Stimulated activated effector memory CD8-positive, alpha-beta T cell treated with anti-CD3 and anti-CD28 coated beads, Interleukin-12 subunit alpha, Interleukin-12 subunit beta, amount 100 ng/mL, for 72 hours (primary cell): ENCODE measurements around the gene PRKCZ.
"Not testable (repeated sequence)": the region's sequence is repeated elsewhere in the genome, so short reads cannot be mapped to it uniquely, and the experiment has no call there.

Experiments
- ATAC-seq: fragments of 150-1000 bp; cut with Tn5 transposase; 2 replicates; pipeline ENCODE4 v1.10.0; 2021
- DNase-seq, 2 donors: peaks; one replicate each; pipeline ENCODE4 v3.0.0; 2021 to 2022; ENCODE audit warnings: low spot score in 2 of 2
- H3K27ac Mint-ChIP-seq: one replicate; pipeline ENCODE4 v1.8.0; 2022; ENCODE audit warnings: mild to moderate bottlenecking, mixed read lengths
- H3K36me3 Mint-ChIP-seq: one replicate; pipeline ENCODE4 v1.8.0; 2022; ENCODE audit warnings: mild to moderate bottlenecking, mixed read lengths
- H3K4me1 Mint-ChIP-seq: one replicate; pipeline ENCODE4 v1.8.0; 2022; ENCODE audit warnings: mixed read lengths
- H3K4me3 Mint-ChIP-seq: one replicate; pipeline ENCODE4 v1.8.0; 2022; ENCODE audit warnings: mild to moderate bottlenecking, mixed read lengths
- H3K9me3 Mint-ChIP-seq: one replicate; pipeline ENCODE4 v1.8.0; 2022; ENCODE audit warnings: mixed read lengths

Gene PRKCZ

GRCh38 chr1:2143814-2144500, 93.7 kb downstream of the PRKCZ start:
- Mint-ChIP-seq H3K9me3 (no peaks in the 10 kb centered on the region), H3K4me3 (no peak overlapping the region), H3K36me3 (no peaks in the 10 kb centered on the region), H3K27ac (no peak overlapping the region), H3K4me1 (peaks cover 16% of the 10 kb centered on the region)
- ATAC-seq: no peak
- DNase-seq: no peak

GRCh38 chr1:2144501-2145090, 94.4 kb downstream of the PRKCZ start:
- DNase-seq (no peak), ATAC-seq (no peak)
- Mint-ChIP-seq H3K4me3 (no peak overlapping the region), H3K36me3 (no peaks in the 10 kb centered on the region), H3K9me3 (no peaks in the 10 kb centered on the region), H3K27ac (no peak overlapping the region), H3K4me1 (peaks cover 11% of the 10 kb centered on the region)

- Mint-ChIP-seq H3K27ac (no peak overlapping the region), H3K9me3 (no peaks in the 10 kb centered on the region), H3K4me1 (peaks cover 6% of the 10 kb centered on the region), H3K36me3 (no peaks in the 10 kb centered on the region), H3K4me3 (no peak overlapping the region)
- peak; percentile 67 for ATAC-seq
- no peak for DNase-seq
Measured at GRCh38 chr1:2145946-2146835, 96.0 kb downstream of the PRKCZ start.

- Mint-ChIP-seq H3K4me3 (no peak overlapping the region), H3K4me1 (peaks cover 10% of the 10 kb centered on the region), H3K36me3 (no peaks in the 10 kb centered on the region), H3K9me3 (no peaks in the 10 kb centered on the region), H3K27ac (no peak overlapping the region)
- no peak for DNase-seq
- ATAC-seq: no peak
Measured at GRCh38 chr1:2146836-2147517, 96.8 kb downstream of the PRKCZ start.

GRCh38 chr1:2147869-2148268, 97.7 kb downstream of the PRKCZ start:
- not testable (repeated sequence) for H3K36me3 Mint-ChIP-seq, H3K27ac Mint-ChIP-seq, ATAC-seq, H3K4me3 Mint-ChIP-seq, DNase-seq, H3K9me3 Mint-ChIP-seq
- H3K4me1 Mint-ChIP-seq: peaks cover 15% of the 10 kb centered on the region

GRCh38 chr1:2148691-2149090, 98.5 kb downstream of the PRKCZ start:
- DNase-seq: peak; percentile 15 to 62
- peak; percentile 81 for ATAC-seq
- peaks cover 15% of the 10 kb centered on the region for H3K4me1 Mint-ChIP-seq

GRCh38 chr1:2150801-2151200, 100.6 kb downstream of the PRKCZ start:
- H3K4me3 Mint-ChIP-seq: no peak overlapping the region
- no peaks in the 10 kb centered on the region for H3K9me3 Mint-ChIP-seq
- H3K4me1 Mint-ChIP-seq: peaks cover 24% of the 10 kb centered on the region
- no peak for ATAC-seq
- peak overlapping the region; percentile 26 for H3K27ac Mint-ChIP-seq
- no peak for DNase-seq
- H3K36me3 Mint-ChIP-seq: no peaks in the 10 kb centered on the region

More at GRCh38 chr1:2148691-2149090, 98.5 kb downstream of the PRKCZ start:
- H3K27ac Mint-ChIP-seq: no peak overlapping the region
- no peaks in the 10 kb centered on the region for H3K36me3 Mint-ChIP-seq
- H3K4me3 Mint-ChIP-seq: no peak overlapping the region
- H3K9me3 Mint-ChIP-seq: no peaks in the 10 kb centered on the region

GRCh38 chr1:2151252-2151651, 101.0 kb downstream of the PRKCZ start:
- Mint-ChIP-seq H3K27ac (no peak overlapping the region), H3K36me3 (no peaks in the 10 kb centered on the region), H3K4me3 (no peak overlapping the region), H3K4me1 (peaks cover 24% of the 10 kb centered on the region), H3K9me3 (no peaks in the 10 kb centered on the region)
- DNase-seq (no peak), ATAC-seq (no peak)

- Mint-ChIP-seq H3K9me3 (no peaks in the 10 kb centered on the region), H3K36me3 (no peaks in the 10 kb centered on the region), H3K27ac (no peak overlapping the region), H3K4me1 (peaks cover 24% of the 10 kb centered on the region), H3K4me3 (no peak overlapping the region)
- ATAC-seq (no peak), DNase-seq (no peak)
Measured at GRCh38 chr1:2151911-2152310, 101.7 kb downstream of the PRKCZ start.

- no peak for DNase-seq
- ATAC-seq: no peak
- no peak overlapping the region for H3K4me3 Mint-ChIP-seq
- peak overlapping the region; percentile 52 for H3K27ac Mint-ChIP-seq
- H3K36me3 Mint-ChIP-seq: no peaks in the 10 kb centered on the region
- H3K9me3 Mint-ChIP-seq: no peaks in the 10 kb centered on the region
- H3K4me1 Mint-ChIP-seq: peaks cover 24% of the 10 kb centered on the region
Measured at GRCh38 chr1:2152954-2153353, 102.7 kb downstream of the PRKCZ start.

GRCh38 chr1:2154022-2154421, 103.8 kb downstream of the PRKCZ start:
- H3K27ac Mint-ChIP-seq: no peak overlapping the region

GRCh38 chr1:2155147-2155598, 105.0 kb downstream of the PRKCZ start:
- peaks cover 26% of the 10 kb centered on the region for H3K4me1 Mint-ChIP-seq
- H3K27ac Mint-ChIP-seq: no peak overlapping the region
- H3K9me3 Mint-ChIP-seq: no peaks in the 10 kb centered on the region

More at GRCh38 chr1:2154022-2154421, 103.8 kb downstream of the PRKCZ start:
- ATAC-seq (no peak), DNase-seq (no peak)
- Mint-ChIP-seq H3K4me3 (no peak overlapping the region), H3K9me3 (no peaks in the 10 kb centered on the region), H3K4me1 (peaks cover 24% of the 10 kb centered on the region), H3K36me3 (no peaks in the 10 kb centered on the region)

GRCh38 chr1:2155788-2156187, 105.6 kb downstream of the PRKCZ start:
- ATAC-seq: no peak
- H3K4me3 Mint-ChIP-seq: no peak overlapping the region

More at GRCh38 chr1:2155147-2155598, 105.0 kb downstream of the PRKCZ start:
- DNase-seq (no peak), ATAC-seq (peak; percentile 36)
- no peak overlapping the region for H3K4me3 Mint-ChIP-seq
- no peaks in the 10 kb centered on the region for H3K36me3 Mint-ChIP-seq

GRCh38 chr1:2156866-2157265, 106.7 kb downstream of the PRKCZ start:
- Mint-ChIP-seq H3K9me3 (no peaks in the 10 kb centered on the region), H3K4me1 (peaks cover 25% of the 10 kb centered on the region), H3K4me3 (no peak overlapping the region), H3K27ac (peak overlapping the region; percentile 64), H3K36me3 (no peaks in the 10 kb centered on the region)
- DNase-seq (no peak), ATAC-seq (no peak)

More at GRCh38 chr1:2155788-2156187, 105.6 kb downstream of the PRKCZ start:
- no peak for DNase-seq
- H3K9me3 Mint-ChIP-seq: no peaks in the 10 kb centered on the region
- no peak overlapping the region for H3K27ac Mint-ChIP-seq
- H3K4me1 Mint-ChIP-seq: peaks cover 28% of the 10 kb centered on the region
- H3K36me3 Mint-ChIP-seq: no peaks in the 10 kb centered on the region

GRCh38 chr1:2157856-2158255, 107.6 kb downstream of the PRKCZ start:
- no peaks in the 10 kb centered on the region for H3K9me3 Mint-ChIP-seq
- H3K4me3 Mint-ChIP-seq: no peak overlapping the region
- peaks cover 20% of the 10 kb centered on the region for H3K4me1 Mint-ChIP-seq
- H3K36me3 Mint-ChIP-seq: no peaks in the 10 kb centered on the region
- H3K27ac Mint-ChIP-seq: no peak overlapping the region
- no peak for DNase-seq
- ATAC-seq: no peak
